Measurements from ENCODE around the gene FAM177B.

FAM177B gene

DNA sequence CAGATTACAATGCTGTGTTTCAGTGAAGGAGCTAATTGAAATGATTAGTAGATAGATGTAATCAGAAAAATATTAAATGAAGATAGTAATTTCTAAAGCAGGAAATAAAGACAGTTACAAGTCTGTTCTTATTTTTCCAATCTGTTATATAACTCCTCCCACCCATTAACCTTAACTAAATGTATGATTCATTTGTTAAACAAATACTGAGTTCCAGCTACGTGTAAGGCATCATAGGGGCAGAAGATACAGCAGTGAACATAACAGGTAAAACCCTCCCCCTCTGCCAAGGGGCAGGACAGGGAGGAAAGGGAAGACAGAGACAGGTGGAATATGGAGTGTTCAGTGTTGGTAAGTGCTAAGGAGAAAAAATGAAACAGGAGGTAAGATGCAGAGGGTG lies at the start of gene FAM177B:
Gene FAM177B, plus strand, starts transcription at position 231 of the 400 bp plus-strand sequence. CDS start 9,344 bp downstream, outside the sequence.
- H3K4me1 ChIP-seq (ENCODE audit: control insufficient read depth, insufficient read depth, low read length), result no peaks in the 10 kb centered on the region
- H3K9me3 ChIP-seq (ENCODE audit: control insufficient read depth, low read length), result no peaks in the 10 kb centered on the region
- H3K9ac ChIP-seq (ENCODE audit: low read length), result no peak within 1 kb of the TSS
- DNase-seq (ENCODE audit: low read depth), result no peak
- H3K36me3 ChIP-seq (ENCODE audit: control insufficient read depth, insufficient read depth, low read length, severe bottlenecking), result peaks cover 43% of the 10 kb centered on the region
- H3K27me3 ChIP-seq (replicated peaks; ENCODE audit: control insufficient read depth, insufficient read depth, low read length), result no peaks in the 10 kb centered on the region
- H3K4me3 ChIP-seq (ENCODE audit: low read length), result no peak within 1 kb of the TSS

DNA sequence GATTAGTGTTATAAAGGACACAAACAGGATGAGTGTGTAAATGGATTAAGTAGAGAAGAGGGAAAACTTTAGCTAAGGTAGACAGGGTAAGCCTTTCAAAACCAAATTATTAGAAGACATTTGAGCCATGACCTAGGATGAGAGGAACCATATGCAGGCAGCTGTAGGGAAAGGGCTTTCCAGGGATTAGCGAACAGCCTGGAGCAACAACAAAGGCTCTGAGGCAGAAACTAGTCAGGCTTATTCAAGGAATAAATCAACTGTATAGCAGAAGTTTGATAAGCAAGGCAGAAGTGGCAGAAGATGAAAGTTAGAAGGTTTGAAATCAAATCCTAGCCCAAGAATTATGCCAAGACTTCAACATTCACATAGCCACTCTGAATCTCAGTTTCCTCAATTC lies 46.0 kb upstream of the FAM177B start:
- H3K4me1 ChIP-seq (ENCODE audit: control insufficient read depth, insufficient read depth, low read length), result no peaks in the 10 kb centered on the region
- no peak for DNase-seq (ENCODE audit: low read depth)
- H3K9me3 ChIP-seq (ENCODE audit: control insufficient read depth, low read length), result no peaks in the 10 kb centered on the region
- no peaks in the 10 kb centered on the region for H3K27me3 ChIP-seq (replicated peaks; ENCODE audit: control insufficient read depth, insufficient read depth, low read length)
- no peak overlapping the region for H3K4me3 ChIP-seq (ENCODE audit: low read length)
- peaks cover 57% of the 10 kb centered on the region for H3K36me3 ChIP-seq (ENCODE audit: control insufficient read depth, insufficient read depth, low read length, severe bottlenecking)
- no peak overlapping the region for H3K9ac ChIP-seq (ENCODE audit: low read length)

DNA sequence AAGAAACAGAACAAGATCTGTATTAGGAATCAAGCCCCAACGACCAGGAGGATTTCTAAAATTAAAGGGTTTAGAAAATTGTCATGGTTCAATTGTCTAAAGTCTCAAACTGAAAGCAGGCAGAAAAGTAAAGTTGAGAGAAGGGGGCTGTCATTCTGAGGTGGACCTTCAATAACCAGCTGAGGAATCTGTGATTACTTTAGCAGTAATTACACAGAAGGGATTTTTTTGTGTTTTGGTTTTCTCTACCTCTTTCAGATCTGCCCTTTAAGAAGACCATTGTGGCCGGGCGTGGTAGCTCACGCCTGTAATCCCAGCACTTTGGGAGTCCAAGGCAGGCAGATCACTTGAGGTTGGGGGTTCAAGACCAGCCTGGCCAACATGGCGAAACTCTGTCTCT lies 42.1 kb upstream of the FAM177B start:
- H3K9ac ChIP-seq (ENCODE audit: low read length), result no peak overlapping the region
- H3K4me1 ChIP-seq (ENCODE audit: control insufficient read depth, insufficient read depth, low read length), result peaks cover 12% of the 10 kb centered on the region
- no peak overlapping the region for H3K4me3 ChIP-seq (ENCODE audit: low read length)
- no peaks in the 10 kb centered on the region for H3K9me3 ChIP-seq (ENCODE audit: control insufficient read depth, low read length)
- DNase-seq (ENCODE audit: low read depth), result no peak
- H3K27me3 ChIP-seq (replicated peaks; ENCODE audit: control insufficient read depth, insufficient read depth, low read length), result no peaks in the 10 kb centered on the region
- H3K36me3 ChIP-seq (ENCODE audit: control insufficient read depth, insufficient read depth, low read length, severe bottlenecking), result peaks cover 43% of the 10 kb centered on the region

DNA sequence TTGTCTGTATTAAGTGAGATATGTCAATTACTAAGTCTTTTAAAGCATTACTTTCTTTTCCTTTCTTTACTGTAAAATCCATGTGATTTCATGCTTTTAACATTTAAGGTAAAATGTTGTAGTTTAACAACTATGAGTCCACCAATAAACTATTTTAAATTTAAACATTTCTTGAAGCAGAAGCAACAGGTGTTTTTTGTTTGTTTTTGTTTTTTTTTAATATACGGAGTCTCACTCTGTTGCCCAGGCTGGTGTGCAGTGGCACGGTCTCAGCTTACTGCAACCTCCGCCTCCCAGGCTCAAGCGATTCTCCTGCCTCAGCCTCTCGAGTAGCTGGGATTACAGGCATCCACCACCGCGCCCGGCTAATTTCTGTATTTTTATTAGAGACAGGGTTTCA lies 40.3 kb upstream of the FAM177B start:
- Histone ChIP-seq H3K27me3 (replicated peaks; ENCODE audit: control insufficient read depth, insufficient read depth, low read length) (no peaks in the 10 kb centered on the region), H3K36me3 (ENCODE audit: control insufficient read depth, insufficient read depth, low read length, severe bottlenecking) (peaks cover 48% of the 10 kb centered on the region), H3K9me3 (ENCODE audit: control insufficient read depth, low read length) (no peaks in the 10 kb centered on the region), H3K4me3 (ENCODE audit: low read length) (no peak overlapping the region), H3K9ac (ENCODE audit: low read length) (no peak overlapping the region), H3K4me1 (ENCODE audit: control insufficient read depth, insufficient read depth, low read length) (peaks cover 12% of the 10 kb centered on the region)
- DNase-seq (ENCODE audit: low read depth), result no peak

DNA sequence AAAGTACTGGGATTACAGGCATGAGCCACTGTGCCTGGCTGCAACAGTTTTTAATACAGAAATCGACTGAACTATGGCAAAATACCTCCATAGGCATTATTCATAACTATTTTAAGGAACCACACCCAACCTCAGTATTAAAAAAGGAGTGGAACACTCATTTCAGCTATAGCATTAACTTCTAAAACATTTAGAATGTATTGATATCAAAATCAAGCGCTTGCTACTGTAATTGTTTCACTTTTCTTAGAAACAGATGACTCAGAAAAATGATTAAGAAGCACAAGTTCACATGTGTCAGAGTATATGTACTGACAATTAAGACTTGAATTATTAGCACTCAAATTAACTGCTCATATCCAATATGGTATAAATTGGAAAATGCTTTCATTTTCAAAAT lies 39.8 kb upstream of the FAM177B start:
- peaks cover 48% of the 10 kb centered on the region for H3K36me3 ChIP-seq (ENCODE audit: control insufficient read depth, insufficient read depth, low read length, severe bottlenecking)
- H3K9ac ChIP-seq (ENCODE audit: low read length), result no peak overlapping the region
- H3K4me3 ChIP-seq (ENCODE audit: low read length), result no peak overlapping the region
- H3K9me3 ChIP-seq (ENCODE audit: control insufficient read depth, low read length), result no peaks in the 10 kb centered on the region
- DNase-seq (ENCODE audit: low read depth), result no peak
- H3K27me3 ChIP-seq (replicated peaks; ENCODE audit: control insufficient read depth, insufficient read depth, low read length), result no peaks in the 10 kb centered on the region
- peaks cover 12% of the 10 kb centered on the region for H3K4me1 ChIP-seq (ENCODE audit: control insufficient read depth, insufficient read depth, low read length)

DNA sequence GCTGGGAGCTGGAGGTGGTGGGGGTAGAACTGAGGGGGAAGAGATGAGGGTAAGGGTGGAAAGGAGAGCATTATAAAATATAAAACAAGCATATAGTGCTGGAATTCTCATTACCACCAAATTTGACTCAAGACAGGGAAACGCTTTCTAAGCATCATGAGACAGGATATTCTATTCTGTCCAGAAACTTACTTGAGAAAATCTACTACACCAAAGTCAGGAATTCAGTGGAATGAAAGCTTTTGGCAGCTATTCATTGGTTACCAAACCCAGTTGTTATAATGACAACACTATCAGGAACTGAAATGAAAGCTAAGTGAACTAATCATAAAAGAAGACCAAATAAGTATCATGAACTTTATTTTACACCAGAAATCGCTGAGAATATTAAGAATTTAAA lies 39.2 kb upstream of the FAM177B start:
- Histone ChIP-seq H3K27me3 (replicated peaks; ENCODE audit: control insufficient read depth, insufficient read depth, low read length) (no peaks in the 10 kb centered on the region), H3K4me3 (ENCODE audit: low read length) (peak overlapping the region; percentile 40), H3K9me3 (ENCODE audit: control insufficient read depth, low read length) (no peaks in the 10 kb centered on the region), H3K4me1 (ENCODE audit: control insufficient read depth, insufficient read depth, low read length) (peaks cover 12% of the 10 kb centered on the region), H3K9ac (ENCODE audit: low read length) (no peak overlapping the region), H3K36me3 (ENCODE audit: control insufficient read depth, insufficient read depth, low read length, severe bottlenecking) (peaks cover 48% of the 10 kb centered on the region)
- peak; percentile 53 for DNase-seq (ENCODE audit: low read depth)

DNA sequence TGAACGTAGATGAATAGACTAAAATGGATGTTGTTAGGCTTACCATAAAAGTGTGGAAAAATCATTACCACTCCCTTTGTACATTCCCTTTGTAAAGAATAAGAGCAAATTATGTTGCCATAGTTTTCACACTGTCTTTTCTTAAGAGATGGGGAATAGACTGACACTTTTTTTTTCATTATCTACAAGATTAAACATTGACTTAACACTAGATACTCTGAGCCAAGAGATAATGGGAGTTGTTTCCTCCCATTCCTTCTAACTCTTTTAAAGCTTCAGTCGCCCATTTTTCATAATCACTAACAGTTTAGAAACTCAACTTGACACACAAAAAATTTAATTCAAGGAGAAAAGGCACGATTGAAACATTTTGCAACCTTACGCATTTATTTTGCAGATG lies 34.8 kb upstream of the FAM177B start:
- Histone ChIP-seq H3K36me3 (ENCODE audit: control insufficient read depth, insufficient read depth, low read length, severe bottlenecking) (peaks cover 36% of the 10 kb centered on the region), H3K4me3 (ENCODE audit: low read length) (no peak overlapping the region), H3K27me3 (replicated peaks; ENCODE audit: control insufficient read depth, insufficient read depth, low read length) (no peaks in the 10 kb centered on the region), H3K9ac (ENCODE audit: low read length) (no peak overlapping the region), H3K9me3 (ENCODE audit: control insufficient read depth, low read length) (peaks cover 6% of the 10 kb centered on the region), H3K4me1 (ENCODE audit: control insufficient read depth, insufficient read depth, low read length) (peaks cover 11% of the 10 kb centered on the region)
- no peak for DNase-seq (ENCODE audit: low read depth)

DNA sequence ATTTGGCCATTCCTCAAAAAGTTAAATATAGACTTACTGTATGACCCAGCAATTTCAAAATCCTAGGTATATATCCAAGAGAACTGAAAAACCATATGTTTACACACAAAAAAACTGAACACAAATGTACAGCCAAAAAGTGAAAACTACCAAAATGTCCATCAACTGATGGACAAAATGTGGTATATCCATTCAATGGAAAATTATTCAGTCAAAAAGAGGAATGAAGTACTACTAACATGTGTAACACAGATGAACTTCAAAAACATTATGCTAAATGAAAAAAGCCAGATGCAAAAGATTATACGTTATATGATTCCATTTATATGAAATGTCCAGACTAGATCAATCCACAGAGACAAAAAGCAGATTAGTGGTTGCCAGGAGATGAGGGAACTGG lies 32.7 kb upstream of the FAM177B start:
- no peak overlapping the region for H3K4me3 ChIP-seq (ENCODE audit: low read length)
- peaks cover 6% of the 10 kb centered on the region for H3K9me3 ChIP-seq (ENCODE audit: control insufficient read depth, low read length)
- no peaks in the 10 kb centered on the region for H3K27me3 ChIP-seq (replicated peaks; ENCODE audit: control insufficient read depth, insufficient read depth, low read length)
- no peak overlapping the region for H3K9ac ChIP-seq (ENCODE audit: low read length)
- DNase-seq (ENCODE audit: low read depth), result no peak
- peaks cover 2% of the 10 kb centered on the region for H3K4me1 ChIP-seq (ENCODE audit: control insufficient read depth, insufficient read depth, low read length)
- peaks cover 30% of the 10 kb centered on the region for H3K36me3 ChIP-seq (ENCODE audit: control insufficient read depth, insufficient read depth, low read length, severe bottlenecking)

DNA sequence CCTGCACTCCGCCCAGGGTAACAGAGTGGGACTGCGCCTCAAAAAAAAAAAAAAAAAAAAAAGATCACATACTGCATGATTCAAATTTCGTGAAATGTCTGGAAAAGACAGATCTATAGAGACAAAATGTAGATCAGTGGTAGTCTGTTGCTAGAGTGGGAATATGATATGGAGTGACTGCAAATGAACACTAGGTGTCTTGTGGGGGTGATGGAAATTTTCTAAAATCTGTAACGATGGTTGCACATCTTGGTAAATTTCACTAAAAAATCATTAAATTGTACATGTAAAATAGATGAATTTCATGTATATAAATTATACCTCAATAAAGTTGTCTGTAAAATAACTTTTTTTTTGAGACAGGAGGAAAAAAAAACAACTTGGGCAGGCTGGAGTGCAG lies 30.2 kb upstream of the FAM177B start:
- Histone ChIP-seq H3K4me3 (ENCODE audit: low read length) (no peak overlapping the region), H3K9me3 (ENCODE audit: control insufficient read depth, low read length) (peaks cover 6% of the 10 kb centered on the region), H3K4me1 (ENCODE audit: control insufficient read depth, insufficient read depth, low read length) (peaks cover 14% of the 10 kb centered on the region), H3K27me3 (replicated peaks; ENCODE audit: control insufficient read depth, insufficient read depth, low read length) (no peaks in the 10 kb centered on the region), H3K9ac (ENCODE audit: low read length) (no peak overlapping the region), H3K36me3 (ENCODE audit: control insufficient read depth, insufficient read depth, low read length, severe bottlenecking) (peaks cover 11% of the 10 kb centered on the region)
- DNase-seq (ENCODE audit: low read depth), result no peak

DNA sequence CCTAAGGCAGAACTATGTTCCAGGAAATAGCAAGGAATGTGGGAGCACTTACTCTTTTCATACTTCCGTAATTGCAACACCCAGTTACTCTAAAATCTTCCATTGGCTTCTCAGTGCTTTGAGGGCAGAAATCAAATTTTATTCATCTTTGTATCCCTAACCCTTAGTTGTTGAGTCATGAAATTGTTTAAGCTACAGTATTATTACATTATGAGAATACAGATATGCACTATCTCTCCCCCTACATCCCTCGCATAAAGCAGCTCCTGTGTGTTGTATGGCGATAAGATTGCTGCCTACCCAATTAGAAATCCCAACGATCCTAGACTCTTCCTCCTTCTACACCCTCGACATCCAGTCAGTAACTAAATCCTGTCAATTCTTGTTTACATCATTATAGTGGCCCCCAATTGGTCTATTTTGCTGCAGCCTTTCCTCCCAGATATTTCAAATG lies 27.3 kb upstream of the FAM177B start:
- Histone ChIP-seq H3K4me1 (ENCODE audit: control insufficient read depth, insufficient read depth, low read length) (peaks cover 19% of the 10 kb centered on the region), H3K9ac (ENCODE audit: low read length) (no peak overlapping the region), H3K9me3 (ENCODE audit: control insufficient read depth, low read length) (no peaks in the 10 kb centered on the region), H3K4me3 (ENCODE audit: low read length) (peak overlapping the region; percentile 92), H3K27me3 (replicated peaks; ENCODE audit: control insufficient read depth, insufficient read depth, low read length) (no peaks in the 10 kb centered on the region), H3K36me3 (ENCODE audit: control insufficient read depth, insufficient read depth, low read length, severe bottlenecking) (no peaks in the 10 kb centered on the region)
- peak; percentile 32 for DNase-seq (ENCODE audit: low read depth)

DNA sequence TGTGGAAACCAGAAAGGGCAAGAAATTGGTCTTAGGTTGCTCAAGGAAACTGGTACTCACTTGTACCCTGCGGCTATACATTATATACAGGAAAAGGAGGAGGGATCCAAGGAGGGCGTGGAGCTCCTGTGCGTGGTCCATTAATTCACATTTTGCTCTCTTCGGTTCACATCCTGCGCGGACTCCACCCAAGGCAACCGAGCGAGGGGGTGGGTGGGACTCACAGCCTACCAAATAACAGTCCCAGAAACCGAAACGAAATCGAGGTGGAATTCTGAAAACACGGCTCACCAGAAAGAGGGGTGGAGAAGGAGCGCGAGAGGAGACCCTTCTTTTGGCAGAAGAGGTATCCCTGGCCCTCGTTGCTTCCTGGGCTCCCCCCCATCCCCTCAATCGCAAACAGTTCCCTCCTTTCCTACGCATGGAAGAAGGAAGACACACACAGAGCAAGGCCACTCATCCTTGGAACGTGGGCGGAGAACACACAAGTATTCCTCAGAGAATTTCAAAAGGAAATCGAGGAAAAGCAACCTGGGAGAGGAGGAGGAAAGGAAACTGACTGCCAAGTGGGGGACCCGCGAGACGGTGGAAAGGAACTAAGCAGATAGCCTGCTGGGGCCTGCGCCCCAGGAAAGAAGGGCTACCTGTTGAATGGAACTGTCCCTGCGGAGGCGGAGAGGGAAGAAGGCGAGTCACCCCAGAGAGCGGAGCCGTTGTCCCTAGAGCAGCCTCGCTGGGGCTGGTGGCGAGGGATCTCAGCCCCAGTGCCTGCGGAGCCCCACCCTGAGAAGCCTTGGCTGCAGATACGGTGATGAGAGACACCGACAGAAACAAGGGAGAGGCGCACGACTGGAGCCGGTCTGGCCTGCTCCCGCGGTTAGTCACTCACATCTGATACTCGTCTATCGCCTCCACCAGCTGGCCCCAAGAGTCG lies 25.4 kb upstream of the FAM177B start:
- Histone ChIP-seq H3K4me3 (ENCODE audit: low read length) (peak overlapping the region; percentile 92), H3K9ac (ENCODE audit: low read length) (peak overlapping the region; percentile 98), H3K27me3 (replicated peaks; ENCODE audit: control insufficient read depth, insufficient read depth, low read length) (no peaks in the 10 kb centered on the region), H3K9me3 (ENCODE audit: control insufficient read depth, low read length) (no peaks in the 10 kb centered on the region), H3K36me3 (ENCODE audit: control insufficient read depth, insufficient read depth, low read length, severe bottlenecking) (peaks cover 10% of the 10 kb centered on the region), H3K4me1 (ENCODE audit: control insufficient read depth, insufficient read depth, low read length) (peaks cover 19% of the 10 kb centered on the region)
- peak; percentile 86 for DNase-seq (ENCODE audit: low read depth)
